Keratinocyte (primary cell): ENCODE results near the gene HOXA7. TPM values are rescaled to one million over a fixed set of nuclear protein-coding genes. Genes with fewer than 3 reads are reported as not detected.
A peak's percentile ranks its signal among the peaks of the same experiment; 100 is the strongest.

Experiments used
- DNase-seq: peaks from one replicate; pipeline ENCODE4 v3.0.0-alpha.2; 2011; ENCODE audit warnings: low read depth, missing footprints, low spot score
- FAIRE-seq: peaks from 2 replicates; lab custom pipeline; 2011; peaks lifted over from hg19 to GRCh38; lab: Jason Lieb, UNC
- H2AFZ ChIP-seq: 2 replicates; pipeline ENCODE4 v1.6.0; 2012; ENCODE audit warnings: low read length, control low read depth, inconsistent platforms; ENCODE audit not compliant: control insufficient read depth
- H3K27ac ChIP-seq: 2 replicates; pipeline ENCODE4 v1.5.1; 2011; ENCODE audit warnings: low read length; ENCODE audit not compliant: control insufficient read depth, insufficient read depth
- H3K27me3 ChIP-seq: 3 replicates; pipeline ENCODE4 v1.6.0; 2011; ENCODE audit warnings: low read length; ENCODE audit not compliant: control insufficient read depth, insufficient read depth; ENCODE audit errors: extremely low read depth
- H3K36me3 ChIP-seq, 2 experiments: 2 replicates in 1 of 2; 3 replicates in 1 of 2; pipeline ENCODE4 v1.5.1; 2011; ENCODE audit warnings: low read length in 2 of 2, mild to moderate bottlenecking in 1 of 2; ENCODE audit not compliant: control insufficient read depth in 2 of 2, insufficient read depth in 2 of 2; ENCODE audit errors: extremely low read depth in 1 of 2
- H3K4me1 ChIP-seq: 3 replicates; pipeline ENCODE4 v1.5.1; 2011; ENCODE audit warnings: low read length; ENCODE audit not compliant: control insufficient read depth, insufficient read depth; ENCODE audit errors: extremely low read depth
- H3K4me2 ChIP-seq: 3 replicates; pipeline ENCODE4 v1.6.0; 2011; ENCODE audit warnings: low read depth, low read length; ENCODE audit not compliant: control insufficient read depth, insufficient read depth; ENCODE audit errors: extremely low read depth
- H3K4me3 ChIP-seq, 3 experiments: fragments of 200-600 bp in 1 of 3; sonication (generic) in 1 of 3; 2 replicates in 2 of 3; 3 replicates in 1 of 3; pipeline ENCODE4 v1.5.1; 2011 to 2016; ENCODE audit warnings: low read length in 3 of 3, mild to moderate bottlenecking in 3 of 3, control low read depth in 2 of 3, inconsistent platforms in 1 of 3, low read depth in 1 of 3, mixed read lengths in 1 of 3, mixed run types in 1 of 3, moderate library complexity in 1 of 3; ENCODE audit not compliant: control insufficient read depth in 2 of 3, insufficient read depth in 2 of 3; ENCODE audit errors: extremely low read depth in 1 of 3
- H3K79me2 ChIP-seq: 2 replicates; pipeline ENCODE4 v1.6.0; 2012; ENCODE audit warnings: low read length; ENCODE audit not compliant: control insufficient read depth, insufficient read depth
- H3K9ac ChIP-seq: 3 replicates; pipeline ENCODE4 v1.6.0; 2011; ENCODE audit warnings: low read length; ENCODE audit not compliant: control insufficient read depth, insufficient read depth; ENCODE audit errors: extremely low read depth
- H3K9me1 ChIP-seq: 3 replicates; pipeline ENCODE4 v1.6.0; 2011; ENCODE audit warnings: low read length; ENCODE audit not compliant: control insufficient read depth, insufficient read depth; ENCODE audit errors: extremely low read depth
- H3K9me3 ChIP-seq: 2 replicates; pipeline ENCODE4 v1.5.1; 2012; ENCODE audit warnings: low read depth, low read length; ENCODE audit not compliant: control insufficient read depth
- H4K20me1 ChIP-seq: 3 replicates; pipeline ENCODE4 v1.6.0; 2011; ENCODE audit warnings: low read length; ENCODE audit not compliant: control insufficient read depth, insufficient read depth; ENCODE audit errors: extremely low read depth
- EZH2 ChIP-seq: IDR thresholded peaks from one replicate; pipeline ENCODE4 v1.6.1; 2012; ENCODE audit warnings: inconsistent platforms, mild to moderate bottlenecking, low read length, moderate library complexity
- dilution Hi-C: fragments of 300-500 bp; cut with MboI; formaldehyde crosslinking; loops from one replicate; pipeline ENCODE4 v1.7.0; 2020; ENCODE audit warnings: low sequenced_read_pairs; ENCODE audit not compliant: extremely low pct_ligation_motif_present
- polyA plus RNA-seq, 5 experiments: library from polyadenylated mRNA; depleted of rRNA in 3 of 5; stranded (reverse) in 3 of 5; stranded (forward) in 1 of 5; unstranded in 1 of 5; fragments of >200 nt; gene quantifications; 1 replicate in 1 of 5; 2 replicates in 3 of 5; 3 replicates in 1 of 5; pipeline versions ENCODE4 v1.2.1 to v1.2.3, GENCODE V29; 2011 to 2012; ENCODE audit warnings: missing spikeins in 2 of 5, low read depth in 1 of 5, low replicate concordance in 1 of 5
- TF ChIP-seq, protein P1 (sequence below), 3 experiments: IDR thresholded peaks in 1 of 3; conservative IDR thresholded peaks in 1 of 3; optimal IDR thresholded peaks in 1 of 3; 2 replicates in 2 of 3; 3 replicates in 1 of 3; pipeline versions ENCODE3 to v1.5.1; 2011; ENCODE audit warnings: low read length in 3 of 3, mild to moderate bottlenecking in 3 of 3, moderate library complexity in 2 of 3, control low read depth in 1 of 3, inconsistent platforms in 1 of 3; ENCODE audit not compliant: insufficient read depth in 2 of 3; ENCODE audit errors: extremely low read depth in 1 of 3

Gene HOXA7
- polyA plus RNA-seq, 1 donor (not counting 4 experiments of a cell fraction or from before 2014, with no cell fraction given): 8.1 TPM

GRCh38 chr7:27189997-27190748 lies 33.7 kb upstream of the HOXA7 start:
- Histone ChIP-seq H4K20me1 (no peaks in the 10 kb centered on the region), H3K4me3 (no peak overlapping the region), H3K79me2 (no peaks in the 10 kb centered on the region), H3K9ac (no peak overlapping the region), H3K9me1 (no peaks in the 10 kb centered on the region), H3K4me1 (peaks cover 6% of the 10 kb centered on the region), H3K9me3 (no peaks in the 10 kb centered on the region), H3K27ac (no peak overlapping the region), H3K36me3 (no peaks in the 10 kb centered on the region), H2AFZ (no peak overlapping the region), H3K27me3 (peaks cover 96% of the 10 kb centered on the region), H3K4me2 (no peak overlapping the region)
- FAIRE-seq (no peak), DNase-seq (no peak)
- TF ChIP-seq EZH2: peak; percentile 19
- TF ChIP-seq, protein P1, sequence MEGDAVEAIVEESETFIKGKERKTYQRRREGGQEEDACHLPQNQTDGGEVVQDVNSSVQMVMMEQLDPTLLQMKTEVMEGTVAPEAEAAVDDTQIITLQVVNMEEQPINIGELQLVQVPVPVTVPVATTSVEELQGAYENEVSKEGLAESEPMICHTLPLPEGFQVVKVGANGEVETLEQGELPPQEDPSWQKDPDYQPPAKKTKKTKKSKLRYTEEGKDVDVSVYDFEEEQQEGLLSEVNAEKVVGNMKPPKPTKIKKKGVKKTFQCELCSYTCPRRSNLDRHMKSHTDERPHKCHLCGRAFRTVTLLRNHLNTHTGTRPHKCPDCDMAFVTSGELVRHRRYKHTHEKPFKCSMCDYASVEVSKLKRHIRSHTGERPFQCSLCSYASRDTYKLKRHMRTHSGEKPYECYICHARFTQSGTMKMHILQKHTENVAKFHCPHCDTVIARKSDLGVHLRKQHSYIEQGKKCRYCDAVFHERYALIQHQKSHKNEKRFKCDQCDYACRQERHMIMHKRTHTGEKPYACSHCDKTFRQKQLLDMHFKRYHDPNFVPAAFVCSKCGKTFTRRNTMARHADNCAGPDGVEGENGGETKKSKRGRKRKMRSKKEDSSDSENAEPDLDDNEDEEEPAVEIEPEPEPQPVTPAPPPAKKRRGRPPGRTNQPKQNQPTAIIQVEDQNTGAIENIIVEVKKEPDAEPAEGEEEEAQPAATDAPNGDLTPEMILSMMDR (optimal IDR thresholded peaks at IDR 0.05 in 1 of 3, IDR thresholded peaks at IDR 0.05 in 1 of 3, conservative IDR thresholded peaks at IDR 0.05 in 1 of 3; ENCODE audit: extremely low read depth in 1 of 3, insufficient read depth in 2 of 3, low read length in 3 of 3): no peak
- dilution Hi-C loops: no loop called here

- Histone ChIP-seq H4K20me1 (no peaks in the 10 kb centered on the region), H3K27ac (no peak overlapping the region), H3K4me2 (no peak overlapping the region), H3K9ac (no peak overlapping the region), H3K36me3 (no peaks in the 10 kb centered on the region), H3K27me3 (peaks cover 96% of the 10 kb centered on the region), H2AFZ (no peak overlapping the region), H3K4me3 (no peak overlapping the region), H3K79me2 (no peaks in the 10 kb centered on the region), H3K9me1 (no peaks in the 10 kb centered on the region), H3K4me1 (peaks cover 10% of the 10 kb centered on the region), H3K9me3 (no peaks in the 10 kb centered on the region)
- FAIRE-seq: no peak
- DNase-seq: no peak
- TF ChIP-seq EZH2: no peak
- TF ChIP-seq, protein P1 (optimal IDR thresholded peaks at IDR 0.05 in 1 of 3, IDR thresholded peaks at IDR 0.05 in 1 of 3, conservative IDR thresholded peaks at IDR 0.05 in 1 of 3; ENCODE audit: extremely low read depth in 1 of 3, insufficient read depth in 2 of 3, low read length in 3 of 3): no peak
- dilution Hi-C loops: no loop called here
Observed at GRCh38 chr7:27189295-27189996, 33.0 kb upstream of the HOXA7 start.
